ENCODE measurements around the gene CENPH.
A peak's percentile ranks its signal among the peaks of the same experiment; 100 is the strongest.

The CENPH gene

DNA sequence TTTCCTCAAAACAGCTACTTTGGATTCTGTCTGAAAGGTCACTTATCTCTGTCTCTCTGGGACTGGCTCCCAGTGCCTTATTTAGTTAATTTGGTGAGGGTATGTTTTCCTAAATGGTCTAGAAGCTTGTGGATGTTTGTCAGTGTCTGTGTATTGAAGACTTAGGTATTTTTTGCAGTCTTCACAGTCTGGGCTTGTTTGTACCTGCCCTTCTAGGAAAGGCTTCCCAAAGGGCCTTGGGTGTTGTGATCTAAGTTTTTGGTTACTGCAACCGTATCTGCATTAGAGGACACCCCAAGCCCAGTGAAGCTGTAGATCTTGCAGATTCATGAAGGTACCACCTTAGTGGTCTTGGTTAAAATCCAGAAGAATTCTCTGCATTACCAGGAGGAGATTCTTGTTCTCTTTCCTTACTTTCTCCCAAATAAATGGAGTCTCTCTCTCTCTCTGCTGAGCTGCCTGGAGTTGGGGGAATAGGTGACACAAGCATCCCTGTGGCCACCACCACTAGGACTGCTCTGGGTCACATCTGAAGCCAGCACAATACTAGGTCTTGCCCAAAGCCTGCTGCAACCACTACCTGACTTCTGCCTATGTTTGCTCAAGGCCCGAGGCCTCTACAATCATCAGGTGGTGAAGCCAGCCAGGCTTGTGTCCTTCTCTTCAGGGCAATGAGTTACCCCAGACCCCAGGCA is 40.3 kb upstream of the CENPH start:
- TF ChIP-seq, protein P1, sequence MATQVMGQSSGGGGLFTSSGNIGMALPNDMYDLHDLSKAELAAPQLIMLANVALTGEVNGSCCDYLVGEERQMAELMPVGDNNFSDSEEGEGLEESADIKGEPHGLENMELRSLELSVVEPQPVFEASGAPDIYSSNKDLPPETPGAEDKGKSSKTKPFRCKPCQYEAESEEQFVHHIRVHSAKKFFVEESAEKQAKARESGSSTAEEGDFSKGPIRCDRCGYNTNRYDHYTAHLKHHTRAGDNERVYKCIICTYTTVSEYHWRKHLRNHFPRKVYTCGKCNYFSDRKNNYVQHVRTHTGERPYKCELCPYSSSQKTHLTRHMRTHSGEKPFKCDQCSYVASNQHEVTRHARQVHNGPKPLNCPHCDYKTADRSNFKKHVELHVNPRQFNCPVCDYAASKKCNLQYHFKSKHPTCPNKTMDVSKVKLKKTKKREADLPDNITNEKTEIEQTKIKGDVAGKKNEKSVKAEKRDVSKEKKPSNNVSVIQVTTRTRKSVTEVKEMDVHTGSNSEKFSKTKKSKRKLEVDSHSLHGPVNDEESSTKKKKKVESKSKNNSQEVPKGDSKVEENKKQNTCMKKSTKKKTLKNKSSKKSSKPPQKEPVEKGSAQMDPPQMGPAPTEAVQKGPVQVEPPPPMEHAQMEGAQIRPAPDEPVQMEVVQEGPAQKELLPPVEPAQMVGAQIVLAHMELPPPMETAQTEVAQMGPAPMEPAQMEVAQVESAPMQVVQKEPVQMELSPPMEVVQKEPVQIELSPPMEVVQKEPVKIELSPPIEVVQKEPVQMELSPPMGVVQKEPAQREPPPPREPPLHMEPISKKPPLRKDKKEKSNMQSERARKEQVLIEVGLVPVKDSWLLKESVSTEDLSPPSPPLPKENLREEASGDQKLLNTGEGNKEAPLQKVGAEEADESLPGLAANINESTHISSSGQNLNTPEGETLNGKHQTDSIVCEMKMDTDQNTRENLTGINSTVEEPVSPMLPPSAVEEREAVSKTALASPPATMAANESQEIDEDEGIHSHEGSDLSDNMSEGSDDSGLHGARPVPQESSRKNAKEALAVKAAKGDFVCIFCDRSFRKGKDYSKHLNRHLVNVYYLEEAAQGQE (IDR thresholded peaks at IDR 0.05; ENCODE audit: insufficient replicate concordance, low read depth): no peak
- TF ChIP-seq POLR2AphosphoS5 (IDR thresholded peaks at IDR 0.05; ENCODE audit: low read depth) (no peak), SPI1 (IDR thresholded peaks at IDR 0.05; ENCODE audit: borderline replicate concordance, low read depth) (no peak), GABPA (IDR thresholded peaks at IDR 0.05; ENCODE audit: low read depth) (no peak), CTCF (IDR thresholded peaks at IDR 0.05; ENCODE audit: insufficient read depth, low read length) (no peak)
- Histone ChIP-seq H3K27me3 (ENCODE audit: insufficient read depth, poor library complexity, severe bottlenecking) (no peaks in the 10 kb centered on the region), H3K27ac (replicated peaks) (no peak overlapping the region), H3K4me3 (replicated peaks; ENCODE audit: insufficient read depth, low read length) (no peak overlapping the region)
- DNase-seq (ENCODE audit: low read depth in 1 of 2, low spot score in 1 of 2): no peak

DNA sequence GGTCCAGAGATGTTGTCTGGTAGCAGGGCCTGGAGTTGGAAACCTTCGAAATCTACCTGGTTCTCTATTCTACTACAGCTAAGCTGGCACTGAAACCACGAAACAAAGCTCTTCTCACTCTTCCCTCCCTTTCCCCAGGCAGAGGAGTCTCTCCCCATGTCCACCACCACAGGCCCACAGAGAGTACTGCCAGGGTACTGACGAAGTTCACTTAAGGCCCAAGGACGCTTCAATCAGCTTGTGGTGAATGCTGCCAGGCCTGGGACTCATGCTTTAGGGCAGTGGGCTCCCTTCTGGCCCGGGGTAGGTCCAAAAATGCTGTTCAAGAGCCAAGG is 39.7 kb upstream of the CENPH start:
- no peaks in the 10 kb centered on the region for H3K27me3 ChIP-seq (ENCODE audit: insufficient read depth, poor library complexity, severe bottlenecking)

GRCh38 chr5:69152731-69153130 is 36.7 kb upstream of the CENPH start:
- DNase-seq (ENCODE audit: low read depth in 1 of 2, low spot score in 1 of 2): peak in 1 of 2 experiments; percentile 39
- TF ChIP-seq SPI1 (IDR thresholded peaks at IDR 0.05; ENCODE audit: borderline replicate concordance, low read depth): peak; percentile 80; the same call in 1 of the 2 replicates
- TF ChIP-seq, protein P1 (IDR thresholded peaks at IDR 0.05; ENCODE audit: insufficient replicate concordance, low read depth): no peak
- Histone ChIP-seq H3K27ac (replicated peaks) (no peak overlapping the region), H3K27me3 (ENCODE audit: insufficient read depth, poor library complexity, severe bottlenecking) (no peaks in the 10 kb centered on the region), H3K4me3 (replicated peaks; ENCODE audit: insufficient read depth, low read length) (no peak overlapping the region)

More for the DNA sequence above, 39.7 kb upstream of the CENPH start:
- TF ChIP-seq, protein P1 (IDR thresholded peaks at IDR 0.05; ENCODE audit: insufficient replicate concordance, low read depth): no peak
- TF ChIP-seq POLR2AphosphoS5 (IDR thresholded peaks at IDR 0.05; ENCODE audit: low read depth): no peak
- no peak for TF ChIP-seq GABPA (IDR thresholded peaks at IDR 0.05; ENCODE audit: low read depth)
- no peak for TF ChIP-seq CTCF (IDR thresholded peaks at IDR 0.05; ENCODE audit: insufficient read depth, low read length)
- no peak for TF ChIP-seq SPI1 (IDR thresholded peaks at IDR 0.05; ENCODE audit: borderline replicate concordance, low read depth)
- H3K27ac ChIP-seq (replicated peaks): no peak overlapping the region
- DNase-seq (ENCODE audit: low read depth in 1 of 2, low spot score in 1 of 2): no peak
- H3K4me3 ChIP-seq (replicated peaks; ENCODE audit: insufficient read depth, low read length): no peak overlapping the region
